Measurements from ENCODE around the gene LAMC3. TPM values are rescaled to one million over a fixed set of nuclear protein-coding genes. Genes with fewer than 3 reads are reported as not detected.

Gene LAMC3
- total RNA-seq, 1 donor, result not detected

GRCh38 chr9:131010482-131011273 lies 1.7 kb downstream of the LAMC3 start:
- TF ChIP-seq, protein P1, sequence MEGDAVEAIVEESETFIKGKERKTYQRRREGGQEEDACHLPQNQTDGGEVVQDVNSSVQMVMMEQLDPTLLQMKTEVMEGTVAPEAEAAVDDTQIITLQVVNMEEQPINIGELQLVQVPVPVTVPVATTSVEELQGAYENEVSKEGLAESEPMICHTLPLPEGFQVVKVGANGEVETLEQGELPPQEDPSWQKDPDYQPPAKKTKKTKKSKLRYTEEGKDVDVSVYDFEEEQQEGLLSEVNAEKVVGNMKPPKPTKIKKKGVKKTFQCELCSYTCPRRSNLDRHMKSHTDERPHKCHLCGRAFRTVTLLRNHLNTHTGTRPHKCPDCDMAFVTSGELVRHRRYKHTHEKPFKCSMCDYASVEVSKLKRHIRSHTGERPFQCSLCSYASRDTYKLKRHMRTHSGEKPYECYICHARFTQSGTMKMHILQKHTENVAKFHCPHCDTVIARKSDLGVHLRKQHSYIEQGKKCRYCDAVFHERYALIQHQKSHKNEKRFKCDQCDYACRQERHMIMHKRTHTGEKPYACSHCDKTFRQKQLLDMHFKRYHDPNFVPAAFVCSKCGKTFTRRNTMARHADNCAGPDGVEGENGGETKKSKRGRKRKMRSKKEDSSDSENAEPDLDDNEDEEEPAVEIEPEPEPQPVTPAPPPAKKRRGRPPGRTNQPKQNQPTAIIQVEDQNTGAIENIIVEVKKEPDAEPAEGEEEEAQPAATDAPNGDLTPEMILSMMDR (IDR thresholded peaks at IDR 0.05; ENCODE audit: insufficient read depth, low read length), result no peak
- no peak overlapping the region for H3K4me3 ChIP-seq (ENCODE audit: low read depth, low read length)
- no peak for DNase-seq (ENCODE audit: low read depth)

DNA sequence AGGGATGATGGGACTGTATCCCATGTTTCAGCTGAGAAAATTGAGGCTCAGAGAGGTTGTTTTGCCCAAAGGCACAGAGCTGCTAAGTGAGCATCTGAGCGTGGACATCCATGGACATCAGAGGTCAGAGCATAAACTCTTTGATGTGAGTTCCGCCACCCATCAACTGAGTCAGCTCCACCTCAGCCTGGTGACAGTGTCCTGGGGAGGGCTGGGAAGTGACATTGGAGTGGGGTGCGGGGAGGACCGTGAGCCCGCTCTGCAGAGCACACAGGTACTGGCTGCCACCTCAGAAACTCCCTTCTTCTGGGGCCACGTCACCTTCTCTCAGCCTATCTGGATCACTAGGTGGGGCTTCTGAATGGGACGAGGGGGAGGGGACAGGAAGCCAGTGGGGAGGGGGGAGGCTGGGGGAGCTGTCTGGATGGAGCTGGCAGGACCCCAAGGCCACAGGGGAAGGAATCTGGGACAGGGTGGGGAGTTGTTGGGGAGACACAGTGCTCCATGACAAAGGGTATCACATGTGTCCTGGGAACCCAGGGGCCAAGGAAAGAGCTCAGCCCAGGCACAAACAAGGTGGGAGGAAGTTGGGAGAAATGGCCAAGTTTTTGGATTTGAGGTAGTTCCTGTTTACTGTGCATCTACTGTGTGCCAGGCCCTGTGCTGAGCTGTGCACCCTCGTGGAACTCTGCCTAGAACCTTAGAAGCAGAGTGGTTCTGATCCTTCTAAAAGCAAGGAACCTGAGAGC lies 2.5 kb downstream of the LAMC3 start:
- no peak overlapping the region for H3K4me3 ChIP-seq (ENCODE audit: low read depth, low read length)
- TF ChIP-seq, protein P1 (IDR thresholded peaks at IDR 0.05; ENCODE audit: insufficient read depth, low read length), result no peak
- no peak for DNase-seq (ENCODE audit: low read depth)

DNA sequence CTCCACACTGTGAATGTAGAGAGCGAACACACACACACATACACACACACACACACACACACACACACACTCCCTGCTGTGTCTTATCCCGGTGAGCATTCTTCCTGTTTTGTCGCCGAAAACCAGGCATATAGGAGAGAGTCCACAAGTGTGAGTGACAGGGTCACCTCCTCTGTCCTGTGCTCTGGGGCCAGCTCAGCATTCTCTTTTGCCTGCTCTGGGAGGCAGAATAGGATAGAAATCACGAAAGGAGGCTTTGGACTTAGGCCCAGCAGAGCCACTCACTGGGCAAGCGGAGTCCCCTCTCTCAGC lies 3.0 kb downstream of the LAMC3 start:
- no peak overlapping the region for H3K4me3 ChIP-seq (ENCODE audit: low read depth, low read length)
- TF ChIP-seq, protein P1 (IDR thresholded peaks at IDR 0.05; ENCODE audit: insufficient read depth, low read length), result no peak
- DNase-seq (ENCODE audit: low read depth), result no peak

DNA sequence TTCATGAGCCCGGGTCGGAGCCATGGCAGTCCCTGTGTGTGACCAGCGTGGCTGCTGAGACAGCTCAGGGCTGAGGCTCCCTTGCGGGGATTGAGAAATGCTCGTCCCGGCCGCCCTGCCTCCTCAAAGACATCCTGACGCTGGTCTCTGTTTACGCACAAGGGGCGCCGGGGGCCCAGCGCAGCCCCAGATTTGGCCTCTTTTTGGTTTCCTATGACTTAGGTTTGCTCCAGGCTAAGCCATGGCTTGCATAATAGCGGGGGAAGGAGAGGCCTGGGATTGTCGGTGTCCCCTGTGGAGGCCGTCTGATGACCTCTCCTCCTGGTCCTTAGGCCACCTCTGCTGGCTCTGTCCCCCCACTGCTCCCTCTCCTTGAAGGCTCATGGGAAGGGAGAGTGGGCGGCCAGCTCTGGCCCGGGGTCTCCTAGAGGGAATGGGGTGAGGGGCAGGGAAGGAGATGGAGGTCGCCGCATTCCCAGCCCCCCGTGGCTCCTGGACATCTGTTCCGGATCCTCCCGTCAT lies 3.5 kb downstream of the LAMC3 start:
- TF ChIP-seq, protein P1 (IDR thresholded peaks at IDR 0.05; ENCODE audit: insufficient read depth, low read length), result no peak
- H3K4me3 ChIP-seq (ENCODE audit: low read depth, low read length), result no peak overlapping the region
- DNase-seq (ENCODE audit: low read depth), result no peak

DNA sequence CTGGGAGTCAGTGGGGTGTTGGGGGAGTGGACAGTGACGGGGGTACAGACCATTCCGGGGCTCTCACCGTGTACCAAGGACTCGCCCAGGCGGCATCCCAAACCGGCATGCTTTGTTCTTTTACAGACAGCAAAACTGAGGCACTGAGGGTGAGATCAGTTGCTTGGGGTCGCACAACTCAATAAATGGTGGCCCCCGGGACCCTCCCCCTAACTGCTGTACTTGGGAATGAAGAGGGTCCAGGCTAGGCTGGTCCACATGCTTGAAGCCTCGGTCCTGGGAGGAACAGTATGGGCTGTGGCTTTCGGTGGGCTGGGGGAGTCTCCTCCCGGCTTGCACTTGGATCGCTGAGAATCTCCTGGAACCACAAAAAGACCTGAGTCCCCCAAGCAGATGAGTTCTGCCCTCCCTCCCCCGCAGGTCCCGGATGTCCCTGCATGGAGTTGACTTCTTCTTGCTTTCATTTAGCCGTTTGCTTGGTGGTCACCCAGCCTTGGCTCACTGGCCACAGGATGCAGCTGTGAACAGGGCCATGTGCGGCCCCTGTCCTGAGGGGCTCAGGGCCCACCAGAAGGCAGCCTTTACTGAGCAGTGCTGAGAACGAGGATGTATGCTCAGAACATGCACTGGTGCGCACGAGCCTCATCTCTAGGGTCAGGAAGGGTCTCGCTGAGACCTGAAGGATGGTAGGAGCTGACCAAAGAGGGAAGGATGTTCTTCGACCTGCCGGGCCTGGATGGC lies 4.2 kb downstream of the LAMC3 start:
- DNase-seq (ENCODE audit: low read depth), result no peak
- TF ChIP-seq, protein P1 (IDR thresholded peaks at IDR 0.05; ENCODE audit: insufficient read depth, low read length), result no peak
- no peak overlapping the region for H3K4me3 ChIP-seq (ENCODE audit: low read depth, low read length)

GRCh38 chr9:131013771-131014676 lies 5.0 kb downstream of the LAMC3 start:
- TF ChIP-seq, protein P1 (IDR thresholded peaks at IDR 0.05; ENCODE audit: insufficient read depth, low read length), result no peak
- DNase-seq (ENCODE audit: low read depth), result no peak
- H3K4me3 ChIP-seq (ENCODE audit: low read depth, low read length), result no peak overlapping the region
